ENCODE measurements around the gene RPH3AL.

RPH3AL gene

DNA sequence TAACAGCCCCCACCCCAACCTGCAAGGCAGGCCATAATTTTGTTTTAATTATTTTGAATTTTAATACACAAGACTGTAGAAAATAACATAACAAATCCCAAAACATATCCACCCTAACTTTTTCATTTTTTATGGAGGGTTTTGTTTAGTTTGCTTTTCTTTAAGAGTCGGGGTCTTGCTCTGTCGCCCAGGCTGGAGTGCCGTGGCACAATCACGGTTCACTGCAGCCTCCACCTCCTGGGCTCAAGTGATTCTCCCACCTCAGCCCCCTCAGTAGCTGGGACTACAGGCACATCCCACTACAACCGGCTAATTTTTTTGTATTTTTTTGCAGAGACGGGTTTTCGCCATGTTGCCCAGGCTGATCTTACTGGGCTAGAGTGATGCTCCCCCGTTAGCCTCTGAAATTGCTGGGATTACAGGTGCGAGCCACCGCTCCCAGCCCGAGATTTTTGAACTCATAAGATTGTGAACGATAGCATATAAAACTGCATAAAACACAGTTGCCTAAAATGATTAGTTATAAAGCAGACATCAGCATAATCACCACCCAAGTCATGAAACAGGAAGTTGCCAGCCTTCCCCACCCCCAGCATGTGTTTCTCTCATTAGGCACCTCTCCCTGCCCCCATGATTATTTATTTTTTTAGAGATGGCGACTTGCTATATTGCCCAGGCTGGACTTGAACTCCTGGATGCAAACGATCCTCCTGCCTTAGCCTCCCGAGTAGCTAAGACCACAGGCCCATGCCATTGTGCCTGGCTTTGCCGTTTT is 157.6 kb downstream of the RPH3AL start:
- DNase-seq: no peak

- DNase-seq: no peak
Measured at GRCh38 chr17:193841-194806, 158.5 kb downstream of the RPH3AL start.

- DNase-seq: no peak
Measured at GRCh38 chr17:193426-193810, 159.2 kb downstream of the RPH3AL start.

- DNase-seq: no peak
Measured at GRCh38 chr17:192666-193425, 159.8 kb downstream of the RPH3AL start.

GRCh38 chr17:189444-189843 is 163.2 kb downstream of the RPH3AL start:
- no peak for DNase-seq

DNA sequence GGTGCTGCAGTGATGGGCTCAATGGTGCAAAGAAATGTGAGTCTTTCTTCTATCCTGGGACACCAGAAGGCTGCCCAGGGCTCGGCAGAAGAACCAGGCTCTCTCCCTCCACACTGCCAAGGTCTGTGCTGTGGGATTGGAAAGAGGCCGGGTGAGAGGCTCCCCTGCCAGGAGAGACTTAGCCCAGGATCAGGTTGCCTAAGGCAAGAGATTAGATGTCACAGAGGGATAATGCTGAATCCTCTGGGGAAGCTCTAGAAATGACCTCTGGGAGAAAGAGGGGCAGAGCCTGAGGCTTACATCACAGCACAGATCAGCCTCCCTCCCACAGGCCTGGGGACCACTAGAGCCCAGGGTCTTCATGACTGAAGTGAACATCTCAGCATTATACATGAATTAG is 165.5 kb downstream of the RPH3AL start:
- no peak for DNase-seq

DNA sequence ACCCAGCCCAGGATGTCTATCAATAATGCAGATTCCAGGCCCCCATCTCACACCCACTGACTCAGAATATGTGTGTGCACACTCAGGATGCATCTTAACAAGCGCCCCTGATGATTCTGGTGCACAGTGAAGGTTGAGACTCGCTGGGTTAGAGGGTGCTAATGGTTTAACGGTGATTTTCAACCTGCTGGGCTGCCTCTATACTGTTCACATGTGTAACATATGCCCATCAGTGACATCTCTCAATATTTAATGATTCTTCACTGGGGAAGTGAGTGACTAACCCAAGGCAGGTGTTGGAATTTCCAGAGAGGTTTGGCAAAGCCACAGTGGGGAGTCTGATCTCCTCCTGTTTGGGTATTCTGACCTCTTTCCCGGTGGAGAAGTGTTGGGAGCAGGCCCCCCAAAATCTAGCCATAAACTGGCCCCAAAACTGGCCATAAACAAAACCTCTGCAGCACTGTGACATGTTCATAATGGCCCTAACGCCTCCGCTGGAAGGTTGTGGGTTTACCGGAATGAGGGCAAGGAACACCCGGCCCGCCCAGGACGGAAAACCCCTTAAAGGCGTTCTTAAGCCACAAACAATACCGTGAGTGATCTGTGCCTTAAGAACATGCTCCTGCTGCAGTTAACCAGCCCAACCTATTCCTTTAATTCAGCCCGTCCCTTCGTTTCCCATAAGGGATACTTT is 167.0 kb downstream of the RPH3AL start:
- DNase-seq: no peak

- DNase-seq: no peak
Measured at GRCh38 chr17:183021-183420, 169.6 kb downstream of the RPH3AL start.

DNA sequence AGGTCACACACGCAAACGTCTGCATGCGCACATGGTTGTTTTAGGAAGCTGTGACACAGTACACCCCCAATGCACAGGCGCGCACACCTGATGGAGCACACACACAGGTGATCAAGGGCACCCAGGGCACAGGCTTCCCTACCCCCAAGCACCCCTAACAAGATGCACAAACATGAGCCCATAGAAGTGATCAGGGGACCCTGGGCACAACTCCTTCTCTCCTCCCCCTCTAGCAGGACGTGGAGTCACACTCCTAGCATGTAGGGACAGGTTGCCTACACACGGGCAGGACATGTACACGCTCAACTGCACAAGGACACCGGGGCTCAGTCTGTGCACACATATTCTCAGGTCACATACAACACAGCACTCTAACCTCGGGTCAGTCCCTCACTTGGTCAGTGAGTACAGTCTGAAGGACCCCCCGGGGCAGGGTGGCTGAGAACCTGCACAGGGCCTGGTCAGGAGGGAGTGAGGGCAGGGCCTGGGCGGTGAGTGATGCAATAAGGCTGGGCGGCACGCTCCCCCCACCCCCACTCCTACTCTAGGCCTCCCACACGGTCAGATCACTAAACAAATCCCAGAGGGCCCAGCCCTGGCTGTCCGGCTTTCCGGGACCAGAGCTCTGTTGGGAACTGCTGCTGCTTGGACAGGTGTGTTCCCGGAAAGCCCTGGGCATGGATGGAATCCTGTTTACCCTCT is 170.4 kb downstream of the RPH3AL start:
- no peak for DNase-seq

- no peak for DNase-seq
Measured at GRCh38 chr17:181245-182049, 171.2 kb downstream of the RPH3AL start, which contains the start of gene DOC2B. DOC2B (minus strand) TSS chr17:181650; CDS start chr17:181479, 171 bp downstream.

DNA sequence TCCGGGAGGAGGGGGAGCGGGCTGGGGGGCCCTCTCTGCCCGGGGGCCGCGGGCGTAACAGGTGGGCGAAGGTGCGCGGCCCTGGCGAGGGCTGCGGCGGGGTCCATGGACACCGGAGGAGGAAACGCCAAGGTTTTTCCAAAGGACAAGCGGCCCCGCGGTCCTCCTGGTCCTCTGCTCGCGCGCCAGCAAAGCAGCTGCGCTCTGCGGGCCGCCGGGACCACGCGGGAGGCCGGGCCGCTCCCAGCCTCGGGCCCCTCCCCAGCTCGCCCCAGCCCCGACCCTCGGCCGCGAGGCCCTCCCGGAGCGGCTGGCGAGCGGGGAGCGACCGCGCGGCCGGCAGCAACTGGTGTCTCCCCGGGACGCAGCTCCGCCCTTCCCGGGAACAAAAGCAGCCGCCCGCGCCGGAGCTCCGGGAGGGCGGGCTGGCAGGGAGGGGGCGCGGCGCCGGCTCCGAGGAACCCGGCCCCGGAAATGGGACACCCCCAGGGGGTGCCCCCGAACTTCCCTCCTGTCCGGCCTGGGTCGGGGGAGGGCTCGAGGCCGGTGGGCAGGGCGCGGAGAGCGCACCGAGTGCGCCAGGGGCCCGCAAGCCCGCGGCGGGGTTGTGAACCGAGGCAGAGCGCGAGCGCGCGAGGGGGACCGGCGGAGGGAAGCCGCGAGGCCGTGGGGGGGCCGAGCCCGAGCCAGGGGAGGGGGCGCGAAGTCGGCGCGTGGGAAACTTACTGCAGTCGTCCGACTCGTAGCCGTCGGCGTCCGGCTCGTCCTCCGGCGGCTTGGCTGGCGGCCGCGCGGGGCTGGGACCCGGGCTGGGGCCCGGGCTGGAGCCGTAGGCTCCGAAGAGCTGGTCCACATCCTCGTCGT is 172.0 kb downstream of the RPH3AL start:
- no peak for DNase-seq

DNA sequence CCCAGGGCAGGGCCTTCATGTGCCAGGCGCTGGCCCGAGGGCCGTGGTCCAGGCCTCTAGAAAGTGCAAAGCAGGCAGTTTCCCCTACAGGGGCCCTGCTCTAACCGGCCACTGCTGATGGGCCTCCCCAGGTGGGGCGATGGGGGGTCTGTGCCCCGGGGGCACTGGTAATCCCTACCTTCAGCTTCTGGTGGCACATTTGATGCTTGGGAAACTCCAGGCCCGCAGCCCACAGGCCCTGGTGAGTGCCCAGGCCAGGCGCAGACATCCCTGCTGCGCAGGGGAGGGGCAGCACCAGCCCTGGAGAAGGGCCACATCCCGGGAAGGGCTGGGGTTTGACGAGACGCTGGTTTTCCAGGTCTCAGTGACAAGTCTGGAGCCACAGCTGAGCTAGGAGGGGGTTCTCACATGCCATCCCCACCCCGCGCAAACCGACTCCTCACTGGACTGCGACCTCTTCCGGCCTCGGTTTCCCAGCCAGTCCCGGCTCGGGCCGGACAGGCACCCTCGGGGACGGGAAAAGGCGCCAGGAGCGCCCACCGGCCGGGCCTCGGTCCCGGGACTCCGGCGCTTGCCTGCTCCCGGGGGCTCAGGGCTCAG is 172.7 kb downstream of the RPH3AL start:
- no peak for DNase-seq

DNA sequence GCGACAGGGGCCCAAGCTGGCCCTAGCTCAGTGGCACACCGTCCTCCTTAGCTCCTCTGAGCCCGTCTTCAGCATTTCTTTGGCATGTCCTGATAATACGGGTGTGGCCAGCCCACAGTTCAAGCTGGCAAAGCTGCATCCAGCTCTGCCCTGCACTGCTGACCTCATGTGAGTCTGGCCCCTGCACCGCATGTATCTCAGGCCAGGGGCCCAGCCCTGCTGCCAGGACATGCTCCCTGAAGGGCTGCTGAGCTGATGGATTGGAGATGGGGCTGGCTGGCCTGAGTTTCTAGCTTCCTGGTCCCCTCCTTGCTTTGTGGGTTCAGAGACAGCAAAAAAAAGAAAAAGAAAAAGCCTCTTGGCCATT is 173.6 kb downstream of the RPH3AL start:
- no peak for DNase-seq

GRCh38 chr17:178292-179065 is 174.1 kb downstream of the RPH3AL start:
- DNase-seq: no peak

- DNase-seq: no peak
Measured at GRCh38 chr17:177762-178161, 174.8 kb downstream of the RPH3AL start.

DNA sequence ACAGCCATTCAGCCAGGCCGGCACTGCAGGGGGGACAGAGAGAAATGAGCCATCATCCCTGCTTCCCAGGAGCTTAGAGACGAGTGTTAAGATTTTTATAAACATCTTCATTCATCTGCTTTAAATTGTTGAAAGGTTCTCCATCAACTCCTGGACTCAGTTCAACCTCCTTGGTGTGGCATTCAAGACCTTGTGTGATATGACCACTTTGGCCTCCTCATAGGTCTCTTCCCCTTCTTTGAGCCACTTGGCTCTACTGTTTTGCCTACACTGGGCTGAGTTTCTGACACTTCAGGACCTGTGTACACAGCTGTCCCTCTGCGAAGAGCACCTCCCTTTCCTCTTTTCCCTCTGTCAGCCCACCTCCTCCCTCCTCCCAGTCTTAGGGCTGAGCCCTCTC is 175.5 kb downstream of the RPH3AL start:
- no peak for DNase-seq

DNA sequence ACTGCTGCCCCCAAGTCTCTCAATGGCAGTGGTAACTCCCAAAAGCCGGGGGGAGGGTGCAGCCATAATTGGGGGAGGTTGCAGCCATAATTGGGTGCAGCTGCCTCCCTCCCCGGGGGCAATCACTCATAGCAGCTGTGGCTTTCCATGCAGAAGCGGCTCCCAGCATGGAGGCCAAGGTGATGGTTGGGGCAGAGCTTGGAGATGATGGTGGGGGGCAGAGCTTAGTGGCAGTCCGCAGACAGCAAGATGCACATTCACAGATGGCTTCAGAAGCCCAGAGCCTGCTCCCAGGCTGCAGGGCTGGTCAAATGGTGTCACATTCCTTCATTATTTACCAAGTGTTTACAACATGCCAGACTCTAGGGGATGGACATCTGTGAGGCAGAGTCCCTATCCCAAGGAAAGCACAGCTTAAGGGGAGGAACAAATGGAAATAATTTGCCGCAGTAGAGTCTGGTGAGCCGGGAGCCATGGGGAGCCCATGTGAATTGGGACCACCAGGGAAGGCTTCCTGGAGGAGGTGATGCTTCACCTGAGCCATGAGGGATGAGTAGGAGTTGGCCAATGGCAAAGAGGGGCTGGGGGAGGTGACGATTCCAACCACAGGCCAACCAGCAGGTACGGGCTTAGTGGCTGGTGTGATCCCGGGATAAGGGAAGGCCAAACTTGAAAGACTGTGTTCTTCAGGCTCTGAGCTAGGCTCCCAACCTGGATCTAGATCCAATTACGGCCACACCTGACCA is 179.3 kb downstream of the RPH3AL start:
- DNase-seq: no peak

- DNase-seq: no peak
Measured at GRCh38 chr17:172401-172800, 180.2 kb downstream of the RPH3AL start.
